ENCODE measurements around the gene INKA2. TPM values are rescaled to one million over a fixed set of nuclear protein-coding genes. Genes with fewer than 3 reads are reported as not detected.

The INKA2 gene
- polyA plus RNA-seq, 1 donor from 2014 or later = 0.77 TPM

- H3K9me3 ChIP-seq (ENCODE audit: low read length) = no peaks in the 10 kb centered on the region
- no peak overlapping the region for H3K4me3 ChIP-seq (ENCODE audit: low read length)
- H3K27me3 ChIP-seq (ENCODE audit: insufficient read depth, low read depth, low read length) = no peaks in the 10 kb centered on the region
- H3K79me2 ChIP-seq (replicated peaks; ENCODE audit: insufficient read depth, low read length) = no peaks in the 10 kb centered on the region
- no peaks in the 10 kb centered on the region for H4K20me1 ChIP-seq (ENCODE audit: insufficient read depth)
- no peak overlapping the region for H3K27ac ChIP-seq (ENCODE audit: low read length)
- no peak for TF ChIP-seq EP300 (conservative IDR thresholded peaks at IDR 0.05; ENCODE audit: poor library complexity, severe bottlenecking)
- no peak for TF ChIP-seq POLR2AphosphoS5 (IDR thresholded peaks at IDR 0.05)
- TF ChIP-seq, protein P1, sequence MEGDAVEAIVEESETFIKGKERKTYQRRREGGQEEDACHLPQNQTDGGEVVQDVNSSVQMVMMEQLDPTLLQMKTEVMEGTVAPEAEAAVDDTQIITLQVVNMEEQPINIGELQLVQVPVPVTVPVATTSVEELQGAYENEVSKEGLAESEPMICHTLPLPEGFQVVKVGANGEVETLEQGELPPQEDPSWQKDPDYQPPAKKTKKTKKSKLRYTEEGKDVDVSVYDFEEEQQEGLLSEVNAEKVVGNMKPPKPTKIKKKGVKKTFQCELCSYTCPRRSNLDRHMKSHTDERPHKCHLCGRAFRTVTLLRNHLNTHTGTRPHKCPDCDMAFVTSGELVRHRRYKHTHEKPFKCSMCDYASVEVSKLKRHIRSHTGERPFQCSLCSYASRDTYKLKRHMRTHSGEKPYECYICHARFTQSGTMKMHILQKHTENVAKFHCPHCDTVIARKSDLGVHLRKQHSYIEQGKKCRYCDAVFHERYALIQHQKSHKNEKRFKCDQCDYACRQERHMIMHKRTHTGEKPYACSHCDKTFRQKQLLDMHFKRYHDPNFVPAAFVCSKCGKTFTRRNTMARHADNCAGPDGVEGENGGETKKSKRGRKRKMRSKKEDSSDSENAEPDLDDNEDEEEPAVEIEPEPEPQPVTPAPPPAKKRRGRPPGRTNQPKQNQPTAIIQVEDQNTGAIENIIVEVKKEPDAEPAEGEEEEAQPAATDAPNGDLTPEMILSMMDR (IDR thresholded peaks at IDR 0.05; ENCODE audit: poor library complexity, severe bottlenecking) = no peak
- no peak for TF ChIP-seq REST (IDR thresholded peaks at IDR 0.05; ENCODE audit: borderline replicate concordance)
- TF ChIP-seq SMC3 (conservative IDR thresholded peaks at IDR 0.05; ENCODE audit: poor library complexity) = no peak
- no peak overlapping the region for H2AFZ ChIP-seq (ENCODE audit: low read depth, low read length)
- no peaks in the 10 kb centered on the region for H3F3A ChIP-seq (ENCODE audit: insufficient read depth, low read length, poor library complexity, severe bottlenecking)
- H3K36me3 ChIP-seq (ENCODE audit: insufficient read depth, low read length) = no peaks in the 10 kb centered on the region
- no peak overlapping the region for H3K4me2 ChIP-seq (ENCODE audit: low read length)
- H3K9me2 ChIP-seq (ENCODE audit: insufficient read depth, low read length) = no peaks in the 10 kb centered on the region
- H3K9ac ChIP-seq (ENCODE audit: low read length) = no peak overlapping the region
These were observed 18.8 kb downstream of the INKA2 start for GRCh38 chr1:111720274-111720976.

GRCh38 chr1:111719674-111720132 lies 19.5 kb downstream of the INKA2 start:
- Histone ChIP-seq H3K4me3 (ENCODE audit: low read length) (no peak overlapping the region), H3K9me2 (ENCODE audit: insufficient read depth, low read length) (no peaks in the 10 kb centered on the region), H3K4me2 (ENCODE audit: low read length) (no peak overlapping the region), H3K9me3 (ENCODE audit: low read length) (no peaks in the 10 kb centered on the region), H3K9ac (ENCODE audit: low read length) (no peak overlapping the region), H3F3A (ENCODE audit: insufficient read depth, low read length, poor library complexity, severe bottlenecking) (no peaks in the 10 kb centered on the region), H3K27me3 (ENCODE audit: insufficient read depth, low read depth, low read length) (no peaks in the 10 kb centered on the region), H3K36me3 (ENCODE audit: insufficient read depth, low read length) (no peaks in the 10 kb centered on the region), H4K20me1 (ENCODE audit: insufficient read depth) (no peaks in the 10 kb centered on the region), H3K27ac (ENCODE audit: low read length) (no peak overlapping the region), H3K79me2 (replicated peaks; ENCODE audit: insufficient read depth, low read length) (no peaks in the 10 kb centered on the region), H2AFZ (ENCODE audit: low read depth, low read length) (no peak overlapping the region)
- TF ChIP-seq, protein P1 (IDR thresholded peaks at IDR 0.05; ENCODE audit: poor library complexity, severe bottlenecking) = no peak
- TF ChIP-seq EZH2 (IDR thresholded peaks at IDR 0.05; ENCODE audit: borderline replicate concordance, insufficient read depth, low read length, poor library complexity, severe bottlenecking) (no peak), SMC3 (conservative IDR thresholded peaks at IDR 0.05; ENCODE audit: poor library complexity) (no peak), MXI1 (conservative IDR thresholded peaks at IDR 0.05; ENCODE audit: poor library complexity, severe bottlenecking) (no peak), REST (IDR thresholded peaks at IDR 0.05; ENCODE audit: borderline replicate concordance) (no peak), TAF1 (IDR thresholded peaks at IDR 0.05; ENCODE audit: low read depth) (no peak), RAD21 (conservative IDR thresholded peaks at IDR 0.05) (no peak), POLR2AphosphoS5 (IDR thresholded peaks at IDR 0.05) (no peak), EP300 (conservative IDR thresholded peaks at IDR 0.05; ENCODE audit: poor library complexity, severe bottlenecking) (no peak)

All from neural cell (in vitro differentiated cells).